ENCODE results near the gene CLN6.
"Not testable (repeated sequence)": the region's sequence is repeated elsewhere in the genome, so short reads cannot be mapped to it uniquely, and the experiment has no call there.

Gene CLN6

DNA sequence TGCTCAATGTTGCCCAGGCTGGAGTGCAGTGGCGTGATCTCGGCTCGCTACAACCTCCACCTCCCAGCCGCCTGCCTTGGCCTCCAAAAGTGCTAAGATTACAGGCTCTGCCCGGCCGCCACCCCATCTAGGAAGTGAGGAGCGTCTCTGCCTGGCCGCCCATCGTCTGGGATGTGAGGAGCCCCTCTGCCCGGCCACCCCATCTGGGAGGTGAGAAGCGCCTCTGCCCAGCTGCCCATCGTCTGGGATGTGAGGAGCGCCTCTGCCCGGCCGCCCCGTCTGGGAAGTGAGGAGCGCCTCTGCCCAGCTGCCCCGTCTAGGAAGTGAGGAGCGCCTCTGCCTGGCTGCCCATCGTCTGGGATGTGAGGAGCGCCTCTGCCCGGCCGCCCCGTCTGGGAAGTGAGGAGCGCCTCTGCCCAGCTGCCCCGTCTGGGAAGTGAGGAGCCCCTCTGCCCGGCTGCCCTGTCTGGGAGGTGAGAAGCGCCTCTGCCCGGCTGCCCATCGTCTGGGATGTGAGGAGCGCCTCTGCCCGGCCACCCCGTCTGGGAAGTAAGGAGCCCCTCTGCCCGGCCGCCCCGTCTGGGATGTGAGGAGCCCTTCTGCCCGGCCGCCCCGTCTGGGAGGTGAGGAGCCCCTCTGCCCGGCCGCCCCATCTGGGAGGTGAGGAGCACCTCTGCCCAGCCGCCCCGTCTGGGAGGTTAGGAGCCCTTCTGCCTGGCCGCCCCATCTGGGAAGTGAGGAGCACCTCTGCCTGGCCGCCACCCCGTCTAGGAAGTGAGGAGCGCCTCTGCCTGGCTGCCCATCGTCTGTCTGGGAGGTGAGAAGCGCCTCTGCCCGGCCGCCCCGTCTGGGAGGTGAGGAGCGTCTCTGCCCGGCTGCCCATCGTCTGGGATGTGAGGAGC, 7.7 kb downstream of the CLN6 start:
- DNase-seq, result not testable (repeated sequence)

- DNase-seq, result no peak
Measured at GRCh38 chr15:68220967-68221366, 8.6 kb downstream of the CLN6 start.

DNA sequence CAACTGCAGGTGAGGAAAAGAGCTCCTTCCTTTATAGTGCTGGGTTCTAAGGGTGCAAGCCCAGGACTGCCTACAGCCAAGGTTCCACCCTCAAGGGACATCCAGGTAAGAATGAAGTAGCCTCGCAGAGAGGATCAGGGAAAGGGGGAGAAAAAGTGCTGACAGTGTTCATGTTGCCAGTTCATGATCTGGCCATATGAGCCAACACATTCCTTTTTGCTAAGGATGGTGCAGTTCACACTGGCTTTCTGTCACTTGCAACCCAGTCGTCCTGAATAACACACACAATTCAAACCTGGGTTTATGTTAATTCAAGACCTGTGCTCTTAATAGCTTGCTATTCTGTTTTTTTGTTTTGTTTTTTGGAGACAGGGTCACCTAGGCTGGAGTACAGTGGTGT, 9.0 kb downstream of the CLN6 start:
- DNase-seq, result no peak

GRCh38 chr15:68218847-68219798, 10.4 kb downstream of the CLN6 start:
- DNase-seq, result no peak

DNA sequence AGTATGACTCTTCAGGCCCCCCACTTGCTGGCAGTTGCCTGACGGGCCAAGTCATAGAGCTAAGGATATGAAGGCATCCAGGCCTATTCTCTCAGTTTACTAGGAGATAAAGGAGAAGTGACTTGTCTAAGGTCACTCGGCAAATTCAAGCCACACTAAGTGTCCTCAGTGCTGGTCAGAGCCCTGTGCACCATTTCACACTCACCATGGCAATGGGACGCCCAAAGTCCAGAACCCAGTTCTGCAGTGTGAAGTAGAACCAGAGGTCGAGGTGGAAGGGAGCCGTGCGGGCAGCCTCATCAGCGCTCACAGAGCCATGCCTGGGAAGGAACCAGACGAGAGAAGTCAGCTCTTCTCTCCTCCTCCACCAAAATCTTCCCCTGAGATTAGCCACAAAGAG, 11.2 kb downstream of the CLN6 start:
- DNase-seq, result no peak

- DNase-seq, result no peak
Measured at GRCh38 chr15:68217341-68217740, 12.2 kb downstream of the CLN6 start.

DNA sequence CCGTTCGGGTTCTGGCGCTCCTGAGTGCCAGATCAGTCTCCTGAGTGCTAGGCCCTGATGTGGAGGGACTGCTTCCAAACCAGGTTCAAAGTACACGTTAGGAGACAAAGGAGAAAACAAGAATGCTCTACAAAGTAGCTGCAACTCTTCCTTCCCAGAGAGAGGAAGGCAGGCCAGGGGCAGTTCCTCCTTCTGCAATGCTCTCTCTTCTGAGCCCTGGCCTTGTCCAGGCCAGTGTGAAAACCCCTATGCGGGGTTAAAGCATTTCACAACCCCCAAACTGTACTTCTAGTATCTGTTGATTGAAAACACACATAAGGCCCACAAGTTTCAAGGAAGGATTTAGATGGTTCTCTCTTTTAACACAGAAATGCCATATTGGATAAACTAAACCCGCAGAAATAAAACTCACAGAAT, 14.7 kb downstream of the CLN6 start:
- no peak for DNase-seq

DNA sequence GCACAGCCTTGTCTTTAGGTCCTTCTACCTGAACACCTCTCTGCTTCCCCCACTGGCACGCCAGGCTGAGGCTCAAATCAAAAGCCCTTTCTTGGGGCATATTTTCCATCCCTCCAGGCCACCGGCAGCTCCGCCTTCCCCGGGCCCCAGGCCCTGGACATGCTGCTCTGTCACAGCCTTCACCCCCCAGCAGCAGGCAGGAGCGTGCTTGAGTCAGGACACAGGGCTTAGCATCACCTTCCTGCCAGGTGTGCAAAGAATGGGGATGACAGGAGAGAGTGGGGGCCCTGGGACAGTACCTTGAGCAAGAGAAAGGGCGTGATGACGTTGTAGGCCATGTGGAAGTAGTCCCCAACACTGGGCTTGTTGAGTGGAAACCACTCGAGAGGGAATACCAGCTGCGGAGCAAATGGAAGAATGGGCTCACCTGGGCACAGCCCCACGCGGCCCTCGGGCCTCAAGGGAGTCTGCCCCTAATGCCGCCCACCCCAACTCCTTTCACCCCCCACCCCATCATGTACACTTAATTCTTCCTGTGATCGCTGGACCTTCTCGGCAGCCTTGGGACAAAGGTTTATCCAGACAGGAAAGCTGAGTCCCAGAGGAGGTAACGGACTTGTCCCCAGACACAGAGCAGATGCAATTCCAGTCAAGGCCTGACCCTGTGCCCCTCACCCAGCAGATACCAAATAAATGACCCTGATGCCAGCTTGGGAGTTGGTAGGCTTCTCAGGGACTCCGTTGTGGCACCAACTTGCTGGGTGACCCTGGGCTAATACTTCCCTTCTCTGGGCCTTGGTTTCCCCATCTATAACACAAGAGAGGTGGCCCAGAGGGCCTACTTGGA, 15.3 kb downstream of the CLN6 start:
- no peak for DNase-seq

GRCh38 chr15:68213491-68213845, 16.1 kb downstream of the CLN6 start:
- DNase-seq, result not testable (repeated sequence)

DNA sequence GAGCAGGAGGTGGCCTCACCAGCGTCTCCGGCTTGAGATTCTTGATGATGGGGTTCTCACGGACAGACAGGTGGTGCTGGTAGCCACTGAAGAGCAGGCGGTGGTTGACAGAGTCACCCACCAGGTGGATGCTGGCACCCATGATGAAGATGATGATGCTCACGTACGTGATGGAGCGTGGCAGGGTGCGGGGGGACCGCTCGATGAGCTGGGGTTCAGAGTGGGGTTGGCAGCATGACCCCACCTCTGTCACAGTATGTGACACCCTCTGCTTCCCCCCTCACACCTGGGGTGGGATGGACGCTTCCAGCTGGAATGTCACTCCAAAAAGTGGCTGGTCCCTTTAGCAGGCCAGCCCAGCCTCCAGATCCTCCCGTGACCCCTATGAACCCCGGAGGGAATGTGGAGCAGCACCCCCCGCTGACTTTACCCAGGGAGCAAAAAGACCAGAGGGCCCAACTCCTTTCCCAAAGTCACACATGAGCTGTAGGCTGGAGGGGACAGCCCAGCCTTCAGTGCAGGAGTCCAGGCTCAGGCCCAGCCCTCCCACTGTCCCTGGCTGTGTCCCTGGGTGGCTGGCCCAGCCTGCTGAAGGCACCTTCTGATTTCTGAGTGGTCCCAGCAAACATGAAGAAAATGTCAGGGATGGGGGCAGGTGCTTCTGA, 17.7 kb downstream of the CLN6 start:
- DNase-seq, result no peak

DNA sequence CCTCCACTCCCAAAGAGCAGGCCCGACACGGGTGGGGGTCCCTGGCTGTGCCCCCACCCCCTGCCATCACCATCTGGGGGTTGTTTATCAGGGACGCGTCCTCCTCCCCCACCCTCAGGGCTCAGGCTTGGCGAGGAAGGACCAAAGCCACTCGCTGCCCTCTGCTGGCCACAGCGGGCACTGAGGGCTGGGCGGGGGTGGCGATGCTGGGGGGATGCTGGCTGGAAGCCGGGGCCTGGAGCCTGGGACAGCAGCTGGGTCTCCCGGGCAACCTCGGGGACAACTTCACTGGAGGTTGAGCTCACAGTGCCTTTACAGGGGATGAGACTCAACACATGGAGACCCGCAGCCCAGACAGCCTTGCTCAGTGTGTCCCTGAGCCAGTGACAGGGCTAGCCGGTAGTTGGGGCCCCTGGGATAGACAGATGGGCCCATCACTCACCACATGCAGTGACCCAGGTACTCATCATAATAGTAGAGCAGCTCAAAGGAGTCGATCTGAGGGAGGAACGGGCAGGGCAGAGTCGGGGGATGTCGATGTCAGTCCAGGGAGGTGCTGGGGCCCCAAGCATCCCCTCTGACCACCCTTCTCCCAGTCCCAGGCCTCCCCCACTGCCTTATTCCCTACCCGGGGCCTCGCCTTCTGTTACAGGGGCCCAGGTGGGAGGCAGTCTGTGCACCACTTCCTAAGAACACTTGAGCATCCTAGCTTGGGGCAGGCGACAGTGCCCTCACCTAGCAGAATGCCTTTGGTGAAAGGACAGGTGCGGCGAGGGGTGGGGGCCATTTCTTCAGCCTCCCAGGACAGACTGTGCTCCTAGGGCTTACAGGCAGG, 18.5 kb downstream of the CLN6 start:
- no peak for DNase-seq

DNA sequence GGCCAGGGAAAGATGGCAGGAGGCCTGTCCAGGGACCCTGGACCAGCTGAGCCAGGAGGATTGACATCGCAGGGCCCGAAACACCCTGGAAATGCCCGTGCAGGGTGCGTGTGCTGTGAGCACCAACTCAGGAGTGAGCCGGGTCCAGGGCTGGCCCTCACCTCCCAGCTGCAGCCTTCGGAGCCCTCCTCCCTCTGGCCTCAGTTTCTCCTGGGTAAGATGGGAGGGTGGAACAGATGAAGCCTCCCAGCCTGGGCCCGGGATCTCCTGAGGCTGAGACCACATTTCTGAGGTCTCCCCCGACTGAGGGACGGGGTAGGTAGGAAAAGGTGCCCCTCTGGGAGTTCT, 19.1 kb downstream of the CLN6 start:
- DNase-seq, result no peak

DNA sequence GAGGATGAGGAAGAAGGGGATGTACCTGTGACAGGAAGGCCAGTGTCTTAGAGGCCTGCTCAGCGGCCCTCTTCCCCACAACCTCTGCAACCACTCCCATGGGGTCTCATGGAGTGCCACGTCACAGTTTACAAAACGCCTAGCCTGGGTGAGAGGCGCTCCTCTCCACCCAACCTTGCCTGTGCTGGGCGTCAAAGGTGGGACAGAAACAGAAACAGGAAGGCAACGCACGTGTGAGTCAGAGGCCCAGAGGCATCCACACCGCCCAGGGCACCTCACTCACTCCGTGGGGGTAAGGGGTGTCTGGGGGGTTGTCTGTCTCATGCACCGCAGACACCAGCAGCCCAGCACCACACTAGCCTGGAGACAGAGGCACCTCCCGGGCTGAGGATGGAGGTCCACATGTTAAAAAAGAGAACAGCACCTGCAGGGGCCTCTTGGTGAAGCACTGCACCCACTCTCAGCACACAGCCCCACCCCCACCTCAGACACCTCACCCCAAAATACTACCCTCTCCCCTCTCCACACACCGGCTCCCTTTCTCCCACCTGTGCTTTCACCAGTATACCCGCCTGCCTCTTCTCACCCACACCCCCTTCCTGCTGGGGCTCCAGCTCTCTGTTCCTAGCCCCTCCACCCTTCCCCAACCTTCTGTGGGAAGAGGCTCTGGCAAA, 19.7 kb downstream of the CLN6 start:
- DNase-seq, result peak; percentile 25

- no peak for DNase-seq
Measured at GRCh38 chr15:68209272-68209671, 20.3 kb downstream of the CLN6 start.

GRCh38 chr15:68208636-68209240, 20.8 kb downstream of the CLN6 start:
- no peak for DNase-seq

DNA sequence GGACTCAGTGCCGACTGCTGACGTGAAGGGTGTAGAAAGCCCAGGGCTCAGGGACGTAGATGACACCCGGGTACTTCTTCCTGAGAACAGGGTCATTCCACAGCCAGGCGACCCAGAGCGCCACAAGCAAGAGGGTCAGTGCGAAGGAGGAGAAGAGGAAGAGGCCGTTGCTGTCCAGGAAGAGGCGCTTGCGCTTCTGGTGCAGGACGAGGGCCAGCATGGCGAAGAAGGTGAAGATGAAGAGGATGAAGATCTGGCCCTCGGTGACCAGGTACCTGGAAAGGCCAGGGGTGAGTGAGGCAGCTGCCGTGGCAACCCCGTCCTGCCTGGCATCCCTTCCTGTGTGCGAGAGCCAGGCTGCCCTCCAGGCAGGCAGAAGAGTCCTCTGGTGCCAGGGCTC, 21.4 kb downstream of the CLN6 start:
- no peak for DNase-seq

GRCh38 chr15:68207176-68207935, 22.2 kb downstream of the CLN6 start:
- no peak for DNase-seq

DNA sequence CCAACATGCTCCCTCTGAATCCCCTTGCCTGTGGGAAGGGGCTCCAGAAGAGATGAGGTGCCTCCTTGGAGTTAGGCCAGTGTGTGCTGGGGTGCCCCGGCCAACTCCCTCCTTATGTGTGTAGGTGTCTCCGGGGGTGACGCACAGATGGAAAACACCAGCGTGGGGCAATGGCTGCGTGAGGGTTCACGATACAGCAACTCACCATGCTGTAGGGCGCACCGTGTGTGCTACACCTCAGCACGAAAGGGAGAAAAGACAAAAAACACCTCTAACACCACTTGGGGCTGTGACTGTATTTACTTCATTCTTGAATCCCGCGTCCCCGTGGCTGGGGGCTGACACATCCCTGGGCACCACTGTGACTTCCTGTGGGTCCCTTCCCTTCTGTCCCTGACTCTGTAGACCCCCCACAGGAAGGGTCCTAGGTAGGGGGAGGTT, 22.8 kb downstream of the CLN6 start:
- DNase-seq, result no peak

DNA sequence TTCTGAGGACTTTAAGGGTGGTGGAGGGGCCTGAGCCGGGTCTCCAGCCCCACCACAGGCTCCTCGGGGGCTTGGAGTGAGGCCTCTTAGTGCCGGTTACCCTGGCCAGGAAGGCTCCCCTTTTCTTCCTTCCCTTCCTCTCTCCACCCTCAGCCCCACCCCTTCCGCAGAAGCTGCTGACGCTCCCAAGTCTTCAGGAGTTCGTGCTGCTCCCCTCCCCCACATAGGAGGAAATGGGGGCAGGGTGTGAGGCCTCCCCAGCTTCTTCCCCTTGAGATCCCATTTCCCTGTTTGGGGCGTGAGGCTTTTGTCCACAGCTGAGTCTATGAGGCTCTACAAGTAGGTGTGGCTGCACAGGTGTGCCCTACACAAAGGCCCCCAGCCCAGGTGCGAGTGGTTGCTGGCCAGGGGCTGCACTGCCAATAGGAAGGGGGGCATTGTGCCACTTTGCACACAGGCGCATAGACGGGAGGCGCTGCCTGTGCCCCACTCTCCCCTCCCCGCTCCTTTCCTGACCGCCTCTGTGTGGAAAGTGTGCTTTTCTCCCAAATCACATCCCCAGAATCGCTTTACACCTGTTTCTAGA, 23.5 kb downstream of the CLN6 start:
- peak; percentile 6 for DNase-seq
